HepG2 (cell line): ENCODE data around the gene RPTOR. TPM values are rescaled to one million over a fixed set of nuclear protein-coding genes. Genes with fewer than 3 reads are reported as not detected.

Experiments
- ARID5B ChIP-seq: IDR thresholded peaks from 2 replicates; pipeline ENCODE4 v1.4.0; 2020; ENCODE audit warnings: mild to moderate bottlenecking, missing genetic modification reagents
- ATF7-NPFF ChIP-seq: sonication (generic); formaldehyde crosslinking; IDR thresholded peaks from 2 replicates; pipeline ENCODE4 v1.8.1; 2023; ENCODE audit warnings: mild to moderate bottlenecking, low read depth, missing genetic modification reagents, moderate library complexity
- E2F5 ChIP-seq: sonication (generic); formaldehyde crosslinking; conservative IDR thresholded peaks from 2 replicates; pipeline ENCODE4 v1.4.0; 2020; ENCODE audit warnings: missing genetic modification reagents
- GMEB1 ChIP-seq: sonication (generic); formaldehyde crosslinking; IDR thresholded peaks from 2 replicates; pipeline ENCODE4 v1.5.1; 2020; ENCODE audit warnings: missing genetic modification reagents, mild to moderate bottlenecking, borderline replicate concordance
- HDAC6 ChIP-seq: fragments of 200-600 bp; sonication (generic); IDR thresholded peaks from 2 replicates; pipeline ENCODE4 v1.7.0; 2017; ENCODE audit warnings: mild to moderate bottlenecking, antibody characterized with exemption, low read length, low read depth
- HNF4A ChIP-seq: sonication (generic); formaldehyde crosslinking; IDR thresholded peaks from 2 replicates; pipeline ENCODE4 v1.4.0; 2020; ENCODE audit warnings: missing genetic modification reagents
- HOXA9 ChIP-seq: sonication (generic); formaldehyde crosslinking; IDR thresholded peaks from 2 replicates; pipeline ENCODE4 v1.8.1; 2022; ENCODE audit warnings: missing genetic modification reagents, mild to moderate bottlenecking, moderate library complexity, borderline replicate concordance
- MXD4 ChIP-seq: IDR thresholded peaks from 2 replicates; pipeline ENCODE4 v1.6.1; 2016; ENCODE audit warnings: mild to moderate bottlenecking, missing biosample characterization, missing genetic modification reagents
- NCOA1 ChIP-seq: sonication (generic); formaldehyde crosslinking; IDR thresholded peaks from 2 replicates; pipeline ENCODE4 v1.9.0; 2021; ENCODE audit warnings: missing genetic modification reagents
- PAXIP1 ChIP-seq: sonication (generic); formaldehyde crosslinking; conservative IDR thresholded peaks from 2 replicates; pipeline ENCODE4 v1.4.0; 2020; ENCODE audit warnings: mild to moderate bottlenecking, missing genetic modification reagents, moderate library complexity
- TBX2 ChIP-seq: sonication (generic); formaldehyde crosslinking; IDR thresholded peaks from 2 replicates; pipeline ENCODE4 v1.5.0; 2020; ENCODE audit warnings: missing genetic modification reagents, mild to moderate bottlenecking, borderline replicate concordance
- U2AF1 ChIP-seq: fragments of 200-400 bp; formaldehyde crosslinking; optimal IDR thresholded peaks from 2 replicates; pipeline ENCODE3; 2017; ENCODE audit warnings: mild to moderate bottlenecking, low read depth, low read length
- ZBTB20 ChIP-seq: sonication (generic); formaldehyde crosslinking; IDR thresholded peaks from 2 replicates; pipeline ENCODE4 v1.8.1; 2023; ENCODE audit warnings: missing genetic modification reagents, low read depth, mild to moderate bottlenecking, borderline replicate concordance
- ZFX ChIP-seq: sonication (generic); formaldehyde crosslinking; IDR thresholded peaks from 2 replicates; pipeline ENCODE4 v1.4.0; 2020; ENCODE audit warnings: mild to moderate bottlenecking, low read depth, missing genetic modification reagents, moderate library complexity
- ZKSCAN8 ChIP-seq: IDR thresholded peaks from 2 replicates; pipeline ENCODE4 v1.6.1; 2016; ENCODE audit warnings: borderline replicate concordance, missing genetic modification reagents, missing compliant biosample characterization
- ZNF558 ChIP-seq: sonication (generic); formaldehyde crosslinking; IDR thresholded peaks from 2 replicates; pipeline ENCODE4 v1.9.0; 2022; ENCODE audit warnings: mild to moderate bottlenecking, missing genetic modification reagents, borderline replicate concordance
- ZNF614 ChIP-seq: IDR thresholded peaks from 2 replicates; pipeline ENCODE4 v1.6.1; 2018; ENCODE audit warnings: missing biosample characterization, missing genetic modification reagents, inconsistent platforms, borderline replicate concordance
- ZNF784 ChIP-seq: sonication (generic); formaldehyde crosslinking; IDR thresholded peaks from 2 replicates; pipeline ENCODE4 v1.5.1; 2020; ENCODE audit warnings: missing genetic modification reagents, mild to moderate bottlenecking, borderline replicate concordance
- polyA plus RNA-seq, 8 experiments: library from polyadenylated mRNA; depleted of rRNA in 3 of 8; stranded (reverse) in 7 of 8; unstranded in 1 of 8; fragments of >200 nt; fragmentation: Illumina TruSeq in 4 of 8; extraction: Trizol in 4 of 8; gene quantifications; 2 replicates each; pipeline versions ENCODE4 v1.2.1 to v1.2.3, GENCODE V29; 2011 to 2016; ENCODE audit warnings: low read depth in 4 of 8, missing spikeins in 1 of 8, mixed read lengths in 1 of 8; ENCODE audit not compliant: insufficient read depth in 1 of 8
- total RNA-seq, 5 experiments: library from RNA; depleted of rRNA; stranded (reverse); fragments of >200 nt; fragmentation: Illumina TruSeq; extraction: Trizol; gene quantifications; 2 replicates each; pipeline ENCODE4 v1.2.3, GENCODE V29; 2016; ENCODE audit warnings: low read depth in 1 of 5

The RPTOR gene
- total and polyA plus RNA-seq, 2 of the 13 experiments (the other 11 are each of a cell fraction or from before 2014, with no cell fraction given): 6.6 to 25.3 TPM

- no peak for TF ChIP-seq ZNF784 (CRISPR knock-in tag)
- peak; percentile 53; the same call in 1 of the 2 replicates for TF ChIP-seq MXD4
- TF ChIP-seq ZNF614 (CRISPR knock-in tag): peak; percentile 49; the same call in 1 of the 2 replicates
- no peak for TF ChIP-seq ZNF558 (CRISPR knock-in tag)
- TF ChIP-seq U2AF1: no peak
- TF ChIP-seq ARID5B: peak; percentile 87
- TF ChIP-seq NCOA1 (CRISPR knock-in tag): no peak
- TF ChIP-seq ZBTB20: no peak
- no peak for TF ChIP-seq ATF7-NPFF (CRISPR knock-in tag)
- no peak for TF ChIP-seq TBX2 (CRISPR knock-in tag)
- no peak for TF ChIP-seq HOXA9 (CRISPR knock-in tag)
- TF ChIP-seq E2F5 (CRISPR knock-in tag): no peak
- TF ChIP-seq PAXIP1 (CRISPR knock-in tag): peak; percentile 51; the same call in 1 of the 2 replicates
- no peak for TF ChIP-seq ZFX (CRISPR knock-in tag)
- TF ChIP-seq HNF4A (CRISPR knock-in tag): peak; percentile 42; the same call in 1 of the 2 replicates
- no peak for TF ChIP-seq HDAC6
- TF ChIP-seq ZKSCAN8 (CRISPR knock-in tag): no peak
- no peak for TF ChIP-seq GMEB1
These were observed 121.2 kb downstream of the RPTOR start (continued) for GRCh38 chr17:80665792-80666191.
